HG03175 (cell line): ENCODE results near the gene TMEM144.

ENCODE experiments used
- ATAC-seq: cut with Tn5 transposase; IDR thresholded peaks from one replicate; pipeline ENCODE4 v1.9.1; 2021; ENCODE audit warnings: mild to moderate bottlenecking, moderate library complexity; ENCODE audit not compliant: unreplicated experiment

Gene TMEM144

GRCh38 chr4:158292156-158292555 lies 81.9 kb downstream of the TMEM144 start:
- no peak for ATAC-seq

- ATAC-seq: no peak
These were observed 84.8 kb downstream of the TMEM144 start for GRCh38 chr4:158295053-158295452.

GRCh38 chr4:158297866-158298265 lies 87.6 kb downstream of the TMEM144 start:
- ATAC-seq: no peak

- peak; percentile 42 for ATAC-seq
These were observed 89.2 kb downstream of the TMEM144 start for GRCh38 chr4:158299459-158300007.

- no peak for ATAC-seq
These were observed 89.7 kb downstream of the TMEM144 start for GRCh38 chr4:158300012-158300411.

- no peak for ATAC-seq
These were observed 92.0 kb downstream of the TMEM144 start for GRCh38 chr4:158302076-158302866.

- ATAC-seq: peak; percentile 55
These were observed 94.4 kb downstream of the TMEM144 start for GRCh38 chr4:158304694-158305093.
